ENCODE measurements around the gene KCNQ5. TPM values are rescaled to one million over a fixed set of nuclear protein-coding genes. Genes with fewer than 3 reads are reported as not detected.

Gene KCNQ5
- total RNA-seq, 4 donors from 2014 or later: 0.21 to 1.1 (median 0.59) TPM; not detected in 1

- no peak overlapping the region for H3K4me3 ChIP-seq
- no peak for TF ChIP-seq EP300 (IDR thresholded peaks at IDR 0.05)
- TF ChIP-seq CTCF (IDR thresholded peaks at IDR 0.05): no peak
- TF ChIP-seq POLR2A (IDR thresholded peaks at IDR 0.05): no peak
- no peaks in the 10 kb centered on the region for H3K27me3 ChIP-seq
- peaks cover 0 to 3% (median 0%) of the 10 kb centered on the region in 4 donors for H3K4me1 ChIP-seq
- H3K9me3 ChIP-seq: no peaks in the 10 kb centered on the region
- 39 to 51% methylated on average over 2 of the region's 2 CpGs for WGBS, 2 donors
- no peak overlapping the region for H3K27ac ChIP-seq
- DNase-seq (ENCODE audit: low spot score in 2 of 2): no peak
- no peaks in the 10 kb centered on the region for H3K36me3 ChIP-seq
These were observed 165.6 kb downstream of the KCNQ5 start for GRCh38 chr6:72787391-72788031.

- peaks cover 0 to 3% (median 0%) of the 10 kb centered on the region in 4 donors for H3K4me1 ChIP-seq
- TF ChIP-seq POLR2A (IDR thresholded peaks at IDR 0.05) (no peak), CTCF (IDR thresholded peaks at IDR 0.05) (no peak), EP300 (IDR thresholded peaks at IDR 0.05) (no peak)
- no peaks in the 10 kb centered on the region for H3K9me3 ChIP-seq
- no peaks in the 10 kb centered on the region for H3K27me3 ChIP-seq
- no peak overlapping the region for H3K27ac ChIP-seq
- DNase-seq (ENCODE audit: low spot score in 2 of 2): no peak
- WGBS, 2 donors: 81 to 91% methylated on average over 1 of the region's 1 CpG
- no peaks in the 10 kb centered on the region for H3K36me3 ChIP-seq
- H3K4me3 ChIP-seq: no peak overlapping the region
These were observed 166.3 kb downstream of the KCNQ5 start for GRCh38 chr6:72788188-72788587.

- Histone ChIP-seq H3K9me3 (no peaks in the 10 kb centered on the region), H3K4me3 (no peak overlapping the region), H3K27ac (no peak overlapping the region), H3K36me3 (no peaks in the 10 kb centered on the region), H3K27me3 (no peaks in the 10 kb centered on the region), H3K4me1 (no peaks in the 10 kb centered on the region)
- DNase-seq (ENCODE audit: low spot score in 2 of 2): no peak
- 93 to 94% methylated on average over 4 of the region's 4 CpGs for WGBS, 2 donors
- TF ChIP-seq EP300 (IDR thresholded peaks at IDR 0.05) (no peak), CTCF (IDR thresholded peaks at IDR 0.05) (no peak), POLR2A (IDR thresholded peaks at IDR 0.05) (no peak)
These were observed 167.3 kb downstream of the KCNQ5 start for GRCh38 chr6:72789145-72789544.

GRCh38 chr6:72792692-72793091 is 170.8 kb downstream of the KCNQ5 start:
- no peaks in the 10 kb centered on the region for H3K4me1 ChIP-seq
- no peak overlapping the region for H3K4me3 ChIP-seq
- WGBS, 2 donors: 57 to 64% methylated on average over 1 of the region's 1 CpG
- H3K9me3 ChIP-seq: no peaks in the 10 kb centered on the region
- DNase-seq (ENCODE audit: low spot score in 2 of 2): no peak
- H3K36me3 ChIP-seq: no peaks in the 10 kb centered on the region
- no peaks in the 10 kb centered on the region for H3K27me3 ChIP-seq
- TF ChIP-seq EP300 (IDR thresholded peaks at IDR 0.05) (no peak), POLR2A (IDR thresholded peaks at IDR 0.05) (no peak), CTCF (IDR thresholded peaks at IDR 0.05) (no peak)
- H3K27ac ChIP-seq: no peak overlapping the region

GRCh38 chr6:72793641-72794395 is 172.0 kb downstream of the KCNQ5 start:
- no peak for TF ChIP-seq CTCF (IDR thresholded peaks at IDR 0.05)
- no peaks in the 10 kb centered on the region for H3K27me3 ChIP-seq
- no peaks in the 10 kb centered on the region for H3K4me1 ChIP-seq
- no peaks in the 10 kb centered on the region for H3K9me3 ChIP-seq
- H3K4me3 ChIP-seq: no peak overlapping the region
- DNase-seq (ENCODE audit: low spot score in 2 of 2): no peak
- H3K36me3 ChIP-seq: no peaks in the 10 kb centered on the region
- 80 to 85% methylated on average over 10 of the region's 10 CpGs for WGBS, 2 donors
- H3K27ac ChIP-seq: no peak overlapping the region
